Liver (tissue), 9 donors: ENCODE results near the gene ATP2B2. TPM values are rescaled to one million over a fixed set of nuclear protein-coding genes. Genes with fewer than 3 reads are reported as not detected.

ENCODE experiments used
- DNase-seq: peaks from one replicate; pipeline ENCODE4 v3.0.0-alpha.2; 2017; ENCODE audit warnings: low spot score
- H3K27ac ChIP-seq, 2 donors: one replicate each; pipeline ENCODE4 v1.7.0; 2013; ENCODE audit warnings: inconsistent platforms in 2 of 2, low read length in 2 of 2, control low read depth in 1 of 2, low read depth in 1 of 2, mild to moderate bottlenecking in 1 of 2
- H3K27me3 ChIP-seq, 4 donors: one replicate each; pipeline versions ENCODE4 v1.6.1 to v1.7.0; 2013; ENCODE audit warnings: low read length in 3 of 4, inconsistent platforms in 1 of 4, mild to moderate bottlenecking in 1 of 4, moderate library complexity in 1 of 4; ENCODE audit not compliant: control insufficient read depth in 4 of 4, insufficient read depth in 4 of 4
- H3K36me3 ChIP-seq, 4 donors: one replicate each; pipeline versions ENCODE4 v1.6.1 to v1.7.0; 2013; ENCODE audit warnings: low read length in 3 of 4, mild to moderate bottlenecking in 3 of 4, low read depth in 1 of 4, moderate library complexity in 1 of 4; ENCODE audit not compliant: control insufficient read depth in 4 of 4, insufficient read depth in 3 of 4
- H3K4me1 ChIP-seq, 4 donors: one replicate each; pipeline versions ENCODE4 v1.6.1 to v1.7.0; 2013; ENCODE audit warnings: low read length in 3 of 4, mild to moderate bottlenecking in 3 of 4, moderate library complexity in 1 of 4; ENCODE audit not compliant: control insufficient read depth in 4 of 4, insufficient read depth in 4 of 4
- H3K4me3 ChIP-seq, 3 donors: one replicate each; pipeline versions ENCODE4 v1.6.1 to v1.7.0; 2013; ENCODE audit warnings: low read length in 3 of 3, control low read depth in 1 of 3, low read depth in 1 of 3, mild to moderate bottlenecking in 1 of 3
- H3K9ac ChIP-seq, 2 donors: one replicate each; pipeline ENCODE4 v1.7.0; 2013; ENCODE audit warnings: low read length in 2 of 2, mild to moderate bottlenecking in 2 of 2, moderate library complexity in 2 of 2, control low read depth in 1 of 2, low read depth in 1 of 2
- H3K9me3 ChIP-seq, 4 donors: one replicate each; pipeline versions ENCODE4 v1.6.1 to v1.7.0; 2013; ENCODE audit warnings: low read length in 3 of 4; ENCODE audit not compliant: control insufficient read depth in 4 of 4
- ATF3 ChIP-seq: IDR thresholded peaks from 2 replicates; pipeline ENCODE4 v1.6.1; 2016; ENCODE audit warnings: antibody characterized with exemption
- CTCF ChIP-seq: fragments of 150-350 bp; IDR thresholded peaks from 2 replicates; pipeline ENCODE4 v1.5.1; 2017; ENCODE audit warnings: improper control_type of control experiment, low read depth, low read length; ENCODE audit not compliant: missing input control
- EGR1 ChIP-seq, 2 donors: IDR thresholded peaks; 2 replicates each; pipeline ENCODE4 v1.6.1; 2016 to 2018; ENCODE audit warnings: antibody characterized with exemption in 2 of 2, low read depth in 2 of 2
- FOXA2 ChIP-seq: IDR thresholded peaks from 2 replicates; pipeline ENCODE4 v1.6.1; 2016; ENCODE audit warnings: antibody characterized with exemption
- GABPA ChIP-seq, 2 donors: IDR thresholded peaks in 1 of 2; conservative IDR thresholded peaks in 1 of 2; 2 replicates each; pipeline ENCODE4 v1.6.1; 2016; ENCODE audit warnings: antibody characterized with exemption in 2 of 2, mild to moderate bottlenecking in 1 of 2, moderate library complexity in 1 of 2
- HNF4A ChIP-seq, 2 donors: conservative IDR thresholded peaks; 2 replicates each; pipeline ENCODE4 v1.6.1; 2016; ENCODE audit warnings: antibody characterized with exemption in 2 of 2, mild to moderate bottlenecking in 2 of 2
- HNF4G ChIP-seq: IDR thresholded peaks from 2 replicates; pipeline ENCODE4 v1.6.1; 2016; ENCODE audit warnings: antibody characterized with exemption
- JUND ChIP-seq, 2 donors: IDR thresholded peaks; 2 replicates each; pipeline ENCODE4 v1.6.1; 2016; ENCODE audit warnings: antibody characterized with exemption in 2 of 2
- NR2F2 ChIP-seq: IDR thresholded peaks from 2 replicates; pipeline ENCODE4 v1.6.1; 2016; ENCODE audit warnings: antibody characterized with exemption
- RXRA ChIP-seq, 2 donors: IDR thresholded peaks; 2 replicates each; pipeline ENCODE4 v1.6.1; 2017 to 2018; ENCODE audit warnings: antibody characterized with exemption in 2 of 2, mild to moderate bottlenecking in 1 of 2
- SP1 ChIP-seq: IDR thresholded peaks from 2 replicates; pipeline ENCODE4 v1.6.1; 2018; ENCODE audit warnings: antibody characterized with exemption, mild to moderate bottlenecking
- TAF1 ChIP-seq: conservative IDR thresholded peaks from 2 replicates; pipeline ENCODE4 v1.6.1; 2016; ENCODE audit warnings: antibody characterized with exemption, mild to moderate bottlenecking
- YY1 ChIP-seq: IDR thresholded peaks from 2 replicates; pipeline ENCODE4 v1.6.1; 2016; ENCODE audit warnings: antibody characterized with exemption, mild to moderate bottlenecking
- WGBS: extraction: QIAGEN DNeasy Blood & Tissue Kit; methylation state at CpG from one replicate; pipeline ENCODE4 v1.1.7; 2013; 5-methylcytosine and 5-hydroxymethylcytosine counted together
- polyA plus RNA-seq, 2 donors: library from polyadenylated mRNA; stranded (reverse) in 1 of 2; unstranded in 1 of 2; fragments of 200-250 nt in 1 of 2; fragments of >200 nt in 1 of 2; fragmentation: Nextera tagmentation in 1 of 2; extraction: Ambion mirVana in 1 of 2; gene quantifications; one replicate each; pipeline versions ENCODE4 v1.2.1 to v1.2.3, GENCODE V29; 2013 to 2015
- total RNA-seq, 2 donors: library from RNA; depleted of rRNA; stranded (reverse); fragments of >200 nt; gene quantifications; one replicate each; pipeline ENCODE4 v1.2.3, GENCODE V29; 2014
- TF ChIP-seq, protein P1 (sequence below): IDR thresholded peaks from 2 replicates; pipeline ENCODE4 v1.6.1; 2016; ENCODE audit warnings: antibody characterized with exemption
- TF ChIP-seq, protein P2 (sequence below): IDR thresholded peaks from 2 replicates; pipeline ENCODE4 v1.6.1; 2016; ENCODE audit warnings: antibody characterized with exemption
- donor health status: healthy.
- donor health status: healthy.
- donor health status: healthy.
- donor health status: healthy.
- donor health status: healthy.

ATP2B2 gene
- total and polyA plus RNA-seq, 4 donors: 10.4 to 27.8 (median 20.7) TPM

DNA sequence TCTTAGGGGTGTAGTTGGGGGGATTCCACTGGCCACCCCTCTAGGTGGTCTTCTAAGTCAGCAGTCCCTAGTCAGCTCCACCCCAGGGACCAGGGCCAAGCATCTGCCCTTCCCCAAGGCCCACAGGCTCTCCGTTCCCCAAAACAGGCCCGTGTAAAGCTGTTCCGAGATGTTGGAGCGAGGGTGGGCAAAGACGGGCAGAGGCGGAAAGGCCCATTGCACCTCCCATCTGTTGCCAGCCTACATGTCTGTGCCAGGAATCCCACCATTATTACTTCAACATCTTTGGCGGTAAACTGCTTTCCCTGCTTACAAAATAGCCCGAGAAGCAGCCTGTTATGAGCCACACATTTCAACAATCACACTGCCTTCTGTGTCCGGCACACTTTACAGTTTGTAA is 1.9 kb upstream of the ATP2B2 start:
- TF ChIP-seq, protein P1, sequence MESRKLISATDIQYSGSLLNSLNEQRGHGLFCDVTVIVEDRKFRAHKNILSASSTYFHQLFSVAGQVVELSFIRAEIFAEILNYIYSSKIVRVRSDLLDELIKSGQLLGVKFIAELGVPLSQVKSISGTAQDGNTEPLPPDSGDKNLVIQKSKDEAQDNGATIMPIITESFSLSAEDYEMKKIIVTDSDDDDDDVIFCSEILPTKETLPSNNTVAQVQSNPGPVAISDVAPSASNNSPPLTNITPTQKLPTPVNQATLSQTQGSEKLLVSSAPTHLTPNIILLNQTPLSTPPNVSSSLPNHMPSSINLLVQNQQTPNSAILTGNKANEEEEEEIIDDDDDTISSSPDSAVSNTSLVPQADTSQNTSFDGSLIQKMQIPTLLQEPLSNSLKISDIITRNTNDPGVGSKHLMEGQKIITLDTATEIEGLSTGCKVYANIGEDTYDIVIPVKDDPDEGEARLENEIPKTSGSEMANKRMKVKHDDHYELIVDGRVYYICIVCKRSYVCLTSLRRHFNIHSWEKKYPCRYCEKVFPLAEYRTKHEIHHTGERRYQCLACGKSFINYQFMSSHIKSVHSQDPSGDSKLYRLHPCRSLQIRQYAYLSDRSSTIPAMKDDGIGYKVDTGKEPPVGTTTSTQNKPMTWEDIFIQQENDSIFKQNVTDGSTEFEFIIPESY: no peak
- TF ChIP-seq HNF4A (conservative IDR thresholded peaks at IDR 0.05) (no peak), EGR1 (IDR thresholded peaks at IDR 0.05; ENCODE audit: low read depth in 2 of 2) (no peak), RXRA (IDR thresholded peaks at IDR 0.05) (no peak), NR2F2 (no peak), FOXA2 (no peak), ATF3 (no peak), TAF1 (no peak), YY1 (no peak), CTCF (no peak), GABPA (IDR thresholded peaks at IDR 0.05 in 1 of 2, conservative IDR thresholded peaks at IDR 0.05 in 1 of 2) (no peak)
- no peaks in the 10 kb centered on the region for H3K27me3 ChIP-seq
- H3K9me3 ChIP-seq: no peaks in the 10 kb centered on the region
- peak overlapping the region; percentile 86 to 88 for H3K27ac ChIP-seq
- 87% methylated on average over 9 of the region's 9 CpGs for WGBS
- H3K9ac ChIP-seq: no peak overlapping the region
- H3K4me1 ChIP-seq: peaks cover 14 to 68% (median 54%) of the 10 kb centered on the region in 4 donors
- no peaks in the 10 kb centered on the region for H3K36me3 ChIP-seq
- peak overlapping the region in 1 of 3 donors; percentile 62 for H3K4me3 ChIP-seq
- DNase-seq: no peak

- peaks cover 14 to 73% (median 55%) of the 10 kb centered on the region in 4 donors for H3K4me1 ChIP-seq
- H3K9me3 ChIP-seq: no peaks in the 10 kb centered on the region
- no peak overlapping the region for H3K9ac ChIP-seq
- H3K36me3 ChIP-seq: no peaks in the 10 kb centered on the region
- WGBS: 58% methylated on average over 14 of the region's 14 CpGs
- no peak for DNase-seq
- H3K4me3 ChIP-seq: peak overlapping the region in 2 of 3 donors; percentile 37 to 62
- TF ChIP-seq FOXA2 (no peak), HNF4G (no peak), TAF1 (no peak), YY1 (no peak), JUND (IDR thresholded peaks at IDR 0.05) (no peak), SP1 (no peak), CTCF (no peak)
- TF ChIP-seq, protein P2, sequence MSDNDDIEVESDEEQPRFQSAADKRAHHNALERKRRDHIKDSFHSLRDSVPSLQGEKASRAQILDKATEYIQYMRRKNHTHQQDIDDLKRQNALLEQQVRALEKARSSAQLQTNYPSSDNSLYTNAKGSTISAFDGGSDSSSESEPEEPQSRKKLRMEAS: no peak
- H3K27ac ChIP-seq: peak overlapping the region; percentile 80 to 86
- H3K27me3 ChIP-seq: no peaks in the 10 kb centered on the region
Observed at GRCh38 chr3:10506696-10507095, 1.3 kb upstream of the ATP2B2 start.
